Prostate gland (tissue), 2 donors: ENCODE results near the gene MEX3D. TPM values are rescaled to one million over a fixed set of nuclear protein-coding genes. Genes with fewer than 3 reads are reported as not detected.

Source experiments
- DNase-seq: peaks from one replicate; pipeline ENCODE4 v3.0.0-alpha.2; 2019; ENCODE audit warnings: low spot score
- H3K27ac ChIP-seq, 2 donors: fragments of 200-600 bp; sonication (generic); 2 replicates each; pipeline ENCODE4 v1.5.1; 2017 to 2019
- H3K27me3 ChIP-seq: fragments of 200-600 bp; sonication (generic); replicated peaks from 2 replicates; pipeline ENCODE4 v1.5.1; 2019; ENCODE audit not compliant: insufficient read depth
- H3K36me3 ChIP-seq, 2 donors: fragments of 200-600 bp; sonication (generic); 1 replicate in 1 of 2; 2 replicates in 1 of 2; pipeline versions ENCODE4 v1.5.1 to v1.8.1; 2017 to 2019
- H3K4me1 ChIP-seq: fragments of 200-600 bp; sonication (generic); replicated peaks from 2 replicates; pipeline ENCODE4 v1.5.1; 2019
- H3K4me3 ChIP-seq, 2 donors: fragments of 200-600 bp; sonication (generic); 2 replicates each; pipeline ENCODE4 v1.5.1; 2017 to 2019
- H3K9me3 ChIP-seq: fragments of 200-600 bp; sonication (generic); 2 replicates; pipeline ENCODE4 v1.5.1; 2017
- POLR2A ChIP-seq: fragments of 450-650 bp; IDR thresholded peaks from one replicate; pipeline ENCODE4 v1.6.1; 2016; ENCODE audit warnings: antibody characterized with exemption, mild to moderate bottlenecking
- POLR2AphosphoS5 ChIP-seq: sonication (generic); formaldehyde crosslinking; IDR thresholded peaks from one replicate; pipeline ENCODE4 v1.6.1; 2017; ENCODE audit warnings: antibody characterized with exemption
- WGBS: methylation state at CpG from one replicate; pipeline ENCODE4 v1.1.5; 2018; 5-methylcytosine and 5-hydroxymethylcytosine counted together
- intact Hi-C: fragments of 100-400 bp; cut with DNase I; formaldehyde crosslinking; loops from one replicate; pipeline ENCODE4 v1.14.2; 2022
- total RNA-seq, 2 donors: library from RNA; depleted of rRNA; stranded (reverse); fragments of >200 nt; gene quantifications; one replicate each; pipeline ENCODE4 v1.1.0, GENCODE V29; 2016
- TF ChIP-seq, protein P1 (sequence below), 4 experiments: fragments of 200-600 bp in 2 of 4; fragments of 450-650 bp in 2 of 4; sonication (generic) in 2 of 4; IDR thresholded peaks; 1 replicate in 3 of 4; 2 replicates in 1 of 4; pipeline ENCODE4 v1.5.1; 2016 to 2019; ENCODE audit warnings: antibody characterized with exemption in 4 of 4, mild to moderate bottlenecking in 2 of 4, moderate library complexity in 2 of 4

MEX3D gene
- total RNA-seq, 2 donors from 2014 or later = 60.6 to 87.0 TPM

DNA sequence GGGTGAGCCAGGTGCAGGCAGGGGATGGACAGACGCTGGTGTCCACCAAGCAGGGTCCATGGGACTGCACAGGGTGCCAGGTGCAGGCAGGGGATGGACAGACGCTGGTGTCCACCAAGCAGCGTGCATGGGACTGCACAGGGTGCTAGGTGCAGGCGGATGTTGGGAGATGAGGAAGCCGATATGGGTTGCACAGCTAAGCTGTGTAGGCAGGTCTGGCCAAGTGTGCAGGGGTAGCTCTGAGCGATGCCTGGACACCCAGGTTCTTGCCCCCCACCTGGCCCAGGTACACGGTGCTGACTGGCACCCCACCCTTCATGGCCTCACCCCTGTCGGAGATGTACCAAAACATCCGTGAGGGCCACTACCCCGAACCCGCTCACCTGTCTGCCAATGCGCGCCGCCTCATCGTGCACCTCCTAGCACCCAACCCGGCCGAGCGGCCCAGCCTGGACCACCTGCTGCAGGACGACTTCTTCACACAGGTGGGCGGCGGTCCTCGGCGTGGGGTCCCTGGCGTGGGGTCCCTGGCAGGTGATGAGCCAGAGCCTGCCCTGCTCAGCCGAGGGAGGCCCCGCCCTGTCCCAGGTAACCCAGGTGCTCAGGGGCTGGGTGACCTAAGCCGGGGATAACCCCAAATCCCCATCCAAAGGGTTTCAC lies 40.3 kb downstream of the MEX3D start:
- no peaks in the 10 kb centered on the region for H3K36me3 ChIP-seq
- WGBS = 75% methylated on average over 26 of the region's 27 CpGs
- H3K27me3 ChIP-seq = peaks cover 10% of the 10 kb centered on the region
- TF ChIP-seq, protein P1, sequence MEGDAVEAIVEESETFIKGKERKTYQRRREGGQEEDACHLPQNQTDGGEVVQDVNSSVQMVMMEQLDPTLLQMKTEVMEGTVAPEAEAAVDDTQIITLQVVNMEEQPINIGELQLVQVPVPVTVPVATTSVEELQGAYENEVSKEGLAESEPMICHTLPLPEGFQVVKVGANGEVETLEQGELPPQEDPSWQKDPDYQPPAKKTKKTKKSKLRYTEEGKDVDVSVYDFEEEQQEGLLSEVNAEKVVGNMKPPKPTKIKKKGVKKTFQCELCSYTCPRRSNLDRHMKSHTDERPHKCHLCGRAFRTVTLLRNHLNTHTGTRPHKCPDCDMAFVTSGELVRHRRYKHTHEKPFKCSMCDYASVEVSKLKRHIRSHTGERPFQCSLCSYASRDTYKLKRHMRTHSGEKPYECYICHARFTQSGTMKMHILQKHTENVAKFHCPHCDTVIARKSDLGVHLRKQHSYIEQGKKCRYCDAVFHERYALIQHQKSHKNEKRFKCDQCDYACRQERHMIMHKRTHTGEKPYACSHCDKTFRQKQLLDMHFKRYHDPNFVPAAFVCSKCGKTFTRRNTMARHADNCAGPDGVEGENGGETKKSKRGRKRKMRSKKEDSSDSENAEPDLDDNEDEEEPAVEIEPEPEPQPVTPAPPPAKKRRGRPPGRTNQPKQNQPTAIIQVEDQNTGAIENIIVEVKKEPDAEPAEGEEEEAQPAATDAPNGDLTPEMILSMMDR (IDR thresholded peaks at IDR 0.05) = no peak
- no peak for TF ChIP-seq POLR2A
- no peak for TF ChIP-seq POLR2AphosphoS5
- H3K9me3 ChIP-seq = no peaks in the 10 kb centered on the region
- no peaks in the 10 kb centered on the region for H3K4me1 ChIP-seq
- intact Hi-C loops = no loop called here
- DNase-seq = no peak
- H3K27ac ChIP-seq = no peak overlapping the region
- no peak overlapping the region for H3K4me3 ChIP-seq

DNA sequence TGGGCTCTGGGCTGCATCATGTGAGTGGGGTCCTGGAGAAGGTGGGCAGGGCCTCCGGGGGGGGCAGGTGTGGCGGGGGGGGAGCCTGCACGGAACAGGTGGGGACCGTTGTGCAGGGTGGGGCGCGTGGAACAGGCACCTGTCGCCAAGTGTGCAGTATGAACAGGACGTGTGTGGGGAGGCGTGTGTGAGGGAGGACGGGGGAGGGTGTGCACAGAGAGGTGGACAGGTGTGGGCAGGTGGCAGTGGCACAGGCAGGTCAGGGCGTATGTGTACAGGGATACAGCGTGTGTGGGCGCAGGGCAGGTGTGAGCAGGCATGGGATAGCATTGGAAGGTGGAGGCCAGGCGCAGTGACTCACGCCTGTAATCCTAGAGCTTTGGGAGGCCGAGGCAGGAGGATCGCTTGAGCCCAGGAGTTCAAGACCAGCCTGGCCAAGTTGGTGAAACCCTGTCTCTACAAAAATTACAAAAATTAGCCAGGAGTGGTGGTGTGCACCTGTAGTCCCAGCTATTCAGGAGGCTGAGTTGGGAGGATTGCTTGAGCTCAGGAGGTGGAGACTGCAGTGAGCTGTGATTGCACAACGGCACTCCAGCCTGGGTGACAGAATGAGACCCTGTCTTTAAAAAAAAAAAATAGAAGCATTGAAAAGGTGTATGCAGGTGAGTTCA lies 41.0 kb downstream of the MEX3D start:
- TF ChIP-seq POLR2A (no peak), POLR2AphosphoS5 (no peak)
- TF ChIP-seq, protein P1 (IDR thresholded peaks at IDR 0.05) = no peak
- Histone ChIP-seq H3K4me3 (no peak overlapping the region), H3K36me3 (no peaks in the 10 kb centered on the region), H3K27me3 (peaks cover 10% of the 10 kb centered on the region), H3K4me1 (no peaks in the 10 kb centered on the region), H3K9me3 (no peaks in the 10 kb centered on the region), H3K27ac (no peak overlapping the region)
- DNase-seq = no peak
- intact Hi-C loops = no loop called here
- WGBS = 66% methylated on average over 18 of the region's 18 CpGs

DNA sequence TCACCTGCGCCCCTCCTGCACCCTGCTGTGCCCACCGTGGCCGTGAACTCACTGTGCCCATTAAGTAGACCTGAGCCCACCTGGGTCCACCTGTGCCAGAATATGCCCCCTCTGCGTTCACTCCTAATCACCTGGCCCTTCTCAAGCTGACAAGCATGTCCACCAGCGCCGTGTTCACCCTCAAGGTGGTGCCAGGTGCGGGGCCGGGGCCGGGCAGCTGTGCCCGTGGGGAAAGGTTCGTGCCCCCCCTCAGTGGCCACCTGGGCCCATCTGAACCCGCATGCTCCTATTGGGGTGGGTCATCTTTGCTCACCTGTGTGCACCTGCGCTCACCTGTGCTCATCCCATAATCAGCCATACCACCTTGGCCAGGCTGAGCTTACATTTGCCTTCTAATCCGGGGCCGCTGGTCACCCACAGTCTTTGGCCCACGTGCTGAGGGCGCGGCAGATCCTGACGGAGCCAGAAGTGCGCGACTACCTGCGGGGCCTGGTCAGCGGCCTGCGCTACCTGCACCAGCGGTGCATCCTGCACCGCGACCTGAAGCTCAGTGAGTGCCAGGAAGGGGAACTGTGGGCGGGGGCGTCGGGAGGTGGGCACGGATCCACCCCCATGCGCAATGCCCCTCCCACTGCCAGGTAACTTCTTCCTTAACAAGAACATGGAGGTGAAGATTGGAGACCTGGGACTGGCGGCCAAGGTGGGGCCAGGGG lies 41.9 kb downstream of the MEX3D start:
- intact Hi-C loops = no loop called here
- H3K27ac ChIP-seq = no peak overlapping the region

DNA sequence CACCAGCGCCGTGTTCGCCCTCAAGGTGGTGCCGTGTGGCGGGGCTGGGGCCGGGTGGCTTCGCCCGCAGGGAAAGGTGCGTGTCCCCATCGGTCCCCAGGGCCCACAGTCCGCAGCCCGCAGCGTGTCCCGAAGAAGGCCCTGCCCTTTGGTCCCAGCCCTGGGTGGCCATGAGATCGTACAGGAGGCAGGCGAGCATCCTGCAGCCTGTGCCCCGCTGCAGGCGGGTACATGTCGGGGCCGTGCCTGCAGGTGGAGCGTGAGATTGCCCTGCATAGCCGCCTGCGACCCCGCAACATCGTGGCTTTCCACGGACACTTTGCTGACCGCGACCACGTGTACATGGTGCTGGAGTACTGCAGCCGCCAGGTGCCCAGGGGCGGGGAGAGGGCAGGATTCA lies 42.8 kb downstream of the MEX3D start:
- DNase-seq = no peak
- intact Hi-C loops = no loop called here
- Histone ChIP-seq H3K36me3 (no peaks in the 10 kb centered on the region), H3K27ac (no peak overlapping the region), H3K9me3 (no peaks in the 10 kb centered on the region), H3K4me3 (no peak overlapping the region), H3K27me3 (peaks cover 10% of the 10 kb centered on the region), H3K4me1 (no peaks in the 10 kb centered on the region)
- 58% methylated on average over 27 of the region's 31 CpGs for WGBS
- TF ChIP-seq POLR2A (no peak), POLR2AphosphoS5 (no peak)
- TF ChIP-seq, protein P1 (IDR thresholded peaks at IDR 0.05) = no peak

More for the DNA sequence above, 41.9 kb downstream of the MEX3D start:
- no peak overlapping the region for H3K4me3 ChIP-seq
- H3K36me3 ChIP-seq = no peaks in the 10 kb centered on the region
- 88% methylated on average over 27 of the region's 33 CpGs for WGBS
- no peak for DNase-seq
- no peaks in the 10 kb centered on the region for H3K9me3 ChIP-seq
- H3K27me3 ChIP-seq = peaks cover 10% of the 10 kb centered on the region
- TF ChIP-seq POLR2AphosphoS5 (no peak), POLR2A (no peak)
- TF ChIP-seq, protein P1 (IDR thresholded peaks at IDR 0.05) = no peak
- H3K4me1 ChIP-seq = no peaks in the 10 kb centered on the region
